GM10248 (cell line): Measurements from ENCODE around the gene ZNF74.
"Not testable (repeated sequence)": the region's sequence is repeated elsewhere in the genome, so short reads cannot be mapped to it uniquely, and the experiment has no call there.

ENCODE experiments used
- CTCF ChIA-PET: fragments of 300-600 bp; sonication (Branson Sonifier 250); formaldehyde crosslinking; extraction: SDS; loops from one replicate; lab custom pipeline; 2021; ENCODE audit warnings: antibody characterized with exemption; lab: Yijun Ruan, JAX
- POLR2A ChIA-PET: fragments of 350-650 bp; sonication (Branson Sonifier 250); formaldehyde crosslinking; extraction: SDS; loops from one replicate; lab custom pipeline; 2020; ENCODE audit warnings: antibody characterized with exemption; lab: Yijun Ruan, JAX
- DNase-seq: peaks from one replicate; pipeline ENCODE4 v3.0.0; 2012; ENCODE audit errors: extremely low spot score
- CTCF ChIP-seq: IDR thresholded peaks from 2 replicates; pipeline ENCODE4 v1.5.1; 2012; ENCODE audit warnings: mild to moderate bottlenecking, low read depth; ENCODE audit errors: extremely low read depth, missing control alignments, control extremely low read depth

The ZNF74 gene

GRCh38 chr22:20407829-20408228 is 13.9 kb downstream of the ZNF74 start:
- CTCF ChIA-PET, result interaction anchor here (1.5 to 1.9 kb wide), 3 partner anchors 9 to 30 kb away, joined by 4 to 17 read pairs (median 6); no protein-coding TSS in a partner anchor
- POLR2A ChIA-PET, result no interaction called here
- DNase-seq, result no peak
- no peak for TF ChIP-seq CTCF

- TF ChIP-seq CTCF, result no peak
- CTCF ChIA-PET, result interaction anchor here (1.5 to 1.9 kb wide), 2 partner anchors 9 to 31 kb away, joined by 4 to 17 read pairs; no protein-coding TSS in a partner anchor
- DNase-seq, result no peak
- POLR2A ChIA-PET, result no interaction called here
Observed at GRCh38 chr22:20408891-20409290, 14.9 kb downstream of the ZNF74 start.

GRCh38 chr22:20409385-20409784 is 15.4 kb downstream of the ZNF74 start:
- POLR2A ChIA-PET, DNase-seq: not testable (repeated sequence)
- CTCF ChIA-PET, result interaction anchor here (1.5 kb wide), 1 partner anchor 31 kb away, joined by 4 read pairs; no protein-coding TSS in a partner anchor

GRCh38 chr22:20412474-20413216 is 18.7 kb downstream of the ZNF74 start:
- CTCF ChIA-PET, result interaction anchor here (1.9 kb wide), 1 partner anchor 44 kb away, joined by 6 read pairs; no protein-coding TSS in a partner anchor

GRCh38 chr22:20413217-20414058 is 19.5 kb downstream of the ZNF74 start:
- POLR2A ChIA-PET, result no interaction called here
- no peak for TF ChIP-seq CTCF
- no peak for DNase-seq
- CTCF ChIA-PET, result no interaction called here

More at GRCh38 chr22:20412474-20413216, 18.7 kb downstream of the ZNF74 start:
- DNase-seq, result no peak
- TF ChIP-seq CTCF, result no peak
- POLR2A ChIA-PET, result no interaction called here

GRCh38 chr22:20414059-20414440 is 20.1 kb downstream of the ZNF74 start:
- DNase-seq, result no peak
- ChIA-PET CTCF (no interaction called here), POLR2A (no interaction called here)
- TF ChIP-seq CTCF, result no peak
